ENCODE data around the gene ZNF182.
A peak's percentile ranks its signal among the peaks of the same experiment; 100 is the strongest.
"Not testable (repeated sequence)": the region's sequence is repeated elsewhere in the genome, so short reads cannot be mapped to it uniquely, and the experiment has no call there.

The ZNF182 gene

DNA sequence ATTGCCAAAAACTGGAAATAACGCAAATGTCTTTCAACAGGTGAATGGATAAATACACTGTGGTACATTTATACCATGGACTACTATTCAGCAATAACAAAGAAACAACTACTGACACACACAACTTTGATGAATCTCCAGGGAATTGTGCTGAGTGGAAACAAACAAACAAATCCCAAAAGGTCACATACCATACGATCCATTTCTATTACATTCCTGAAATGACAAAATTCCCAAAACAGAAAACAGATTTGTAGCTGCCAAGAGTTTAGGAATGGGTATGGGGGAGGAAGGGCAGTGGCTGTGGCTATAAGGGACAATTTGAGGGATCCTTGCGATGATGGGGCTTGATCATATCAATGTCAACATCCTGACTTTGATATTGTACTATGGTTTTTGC lies 2.5 kb downstream of the ZNF182 start:
- no peak for DNase-seq (ENCODE audit: low spot score)

DNA sequence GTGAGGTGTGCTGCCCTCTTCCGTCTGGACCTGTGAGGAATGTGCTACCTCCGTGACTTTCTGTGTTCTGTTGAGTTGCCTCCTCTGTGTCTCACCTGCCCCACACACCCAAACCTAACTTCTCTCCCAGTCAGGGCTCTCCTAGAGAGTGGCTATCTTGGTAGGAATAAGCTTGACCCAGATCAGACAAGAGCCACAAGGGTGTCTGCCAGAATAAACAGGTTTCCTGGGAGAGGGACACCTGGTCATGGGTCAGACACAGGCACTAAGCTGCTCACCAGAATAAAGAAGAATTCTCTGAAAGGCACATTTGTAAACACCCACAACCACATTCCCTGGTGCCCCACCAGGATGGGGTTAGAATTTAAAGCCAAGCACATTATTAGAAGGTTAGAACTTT lies 11.1 kb downstream of the ZNF182 start:
- no peak for DNase-seq (ENCODE audit: low spot score)

DNA sequence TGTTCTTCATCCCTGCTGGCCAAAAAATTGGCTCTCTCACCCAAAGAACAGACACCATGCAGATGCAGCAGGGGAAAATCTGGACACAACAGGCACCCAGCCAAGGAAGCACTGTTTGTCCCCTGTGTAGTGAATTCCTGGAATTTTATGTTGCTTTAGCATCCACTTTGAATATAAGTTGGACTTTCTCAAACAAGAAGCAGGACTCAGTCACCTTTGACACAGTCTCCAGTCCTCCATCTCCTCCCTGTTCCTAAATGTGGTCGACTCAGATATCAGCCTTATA lies 11.8 kb downstream of the ZNF182 start:
- DNase-seq (ENCODE audit: low spot score) = no peak

DNA sequence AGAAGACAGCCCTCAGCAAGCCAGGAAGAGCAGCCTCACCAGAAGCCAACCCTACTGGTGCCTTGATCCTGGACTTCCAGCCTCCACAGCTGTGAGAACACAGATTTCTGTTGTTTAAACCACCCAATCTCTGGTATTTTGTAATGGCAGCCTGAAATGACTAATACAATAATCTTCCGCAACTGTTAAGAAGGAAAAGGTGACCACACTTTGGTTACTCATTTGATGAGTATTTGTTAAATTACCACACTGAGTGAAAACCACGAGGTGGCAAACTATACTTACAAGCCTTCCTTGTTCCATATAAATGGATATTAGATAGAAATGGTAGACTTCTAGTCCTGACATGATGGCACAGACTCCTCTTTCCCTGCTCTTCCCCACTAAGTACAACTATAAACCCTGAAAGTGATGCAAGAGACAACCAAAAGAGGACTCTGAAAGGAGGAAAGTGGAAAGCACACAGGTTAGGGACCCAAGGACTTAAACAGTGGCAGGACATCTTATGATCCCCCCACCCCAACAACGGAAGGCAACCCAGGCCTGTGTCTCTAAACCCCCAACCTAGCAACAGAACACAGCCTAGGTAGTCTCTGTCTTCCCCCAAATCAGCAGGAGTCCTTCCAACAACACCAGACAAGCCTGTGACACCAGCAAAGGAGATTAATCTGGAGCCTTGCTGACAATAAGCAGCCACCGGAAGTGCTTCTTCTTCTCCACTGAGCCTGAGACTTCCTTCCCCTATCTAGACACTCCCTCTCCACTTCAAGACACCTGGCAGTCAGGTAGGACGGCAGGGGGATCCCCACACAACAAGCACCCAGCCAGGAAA lies 12.3 kb downstream of the ZNF182 start:
- DNase-seq (ENCODE audit: low spot score) = peak; percentile 35

DNA sequence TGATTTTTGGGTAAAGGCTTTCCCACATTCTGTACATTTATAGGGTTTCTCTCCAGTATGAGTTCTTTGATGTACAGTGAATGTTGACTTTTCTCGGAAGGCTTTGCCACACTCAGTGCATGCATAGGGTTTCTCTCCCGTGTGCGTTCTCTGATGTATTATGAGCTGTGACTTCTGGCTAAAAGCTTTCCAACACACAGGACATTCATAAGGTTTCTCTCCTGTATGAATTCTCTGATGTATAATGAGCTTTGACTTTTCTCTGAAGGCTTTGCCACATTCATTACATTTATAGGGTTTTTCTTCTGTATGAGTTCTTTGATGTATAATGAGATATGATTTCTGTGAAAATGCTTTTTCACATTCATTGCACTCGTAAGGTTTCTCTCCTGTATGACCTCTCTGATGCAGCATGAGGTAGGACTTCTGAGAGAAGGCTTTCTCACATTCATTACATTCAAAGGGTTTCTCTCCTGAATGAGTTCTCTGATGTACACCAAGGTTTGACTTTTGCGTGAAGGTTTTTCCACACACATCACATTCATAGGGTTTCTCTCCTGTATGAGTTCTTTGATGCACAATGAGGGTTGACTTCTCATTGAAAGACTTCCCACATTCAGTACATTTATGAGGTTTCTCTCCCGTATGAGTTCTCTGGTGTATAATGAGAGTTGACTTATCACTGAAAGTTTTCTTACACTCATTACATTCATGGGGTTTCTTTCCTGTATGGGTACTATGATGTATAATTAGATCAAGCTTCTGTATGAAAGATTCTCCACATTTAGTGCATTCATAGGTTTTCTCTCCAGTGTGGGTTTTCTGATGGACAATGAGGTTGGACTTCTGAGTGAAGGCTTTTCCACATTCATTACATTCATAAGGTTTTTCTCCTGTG lies 27.3 kb downstream of the ZNF182 start:
- DNase-seq (ENCODE audit: low spot score) = no peak

DNA sequence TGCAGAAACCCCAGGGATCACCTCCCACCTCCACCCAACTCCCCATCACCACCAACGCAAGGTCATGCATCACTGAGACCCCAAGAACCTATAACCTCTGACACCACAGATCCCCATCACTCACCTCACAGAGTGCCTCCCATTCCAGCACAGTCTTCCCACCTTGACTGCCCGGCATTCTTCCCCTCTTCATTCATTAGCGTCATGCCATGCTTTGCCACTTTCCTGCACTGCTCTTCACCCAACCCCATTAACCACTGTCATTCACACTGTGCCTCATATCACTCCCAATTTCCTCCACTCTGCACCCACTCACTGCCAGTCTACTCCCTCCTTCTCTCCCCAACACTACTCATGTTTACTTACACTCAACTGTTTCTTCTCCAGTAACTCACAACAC lies 30.6 kb downstream of the ZNF182 start:
- no peak for DNase-seq (ENCODE audit: low spot score)

DNA sequence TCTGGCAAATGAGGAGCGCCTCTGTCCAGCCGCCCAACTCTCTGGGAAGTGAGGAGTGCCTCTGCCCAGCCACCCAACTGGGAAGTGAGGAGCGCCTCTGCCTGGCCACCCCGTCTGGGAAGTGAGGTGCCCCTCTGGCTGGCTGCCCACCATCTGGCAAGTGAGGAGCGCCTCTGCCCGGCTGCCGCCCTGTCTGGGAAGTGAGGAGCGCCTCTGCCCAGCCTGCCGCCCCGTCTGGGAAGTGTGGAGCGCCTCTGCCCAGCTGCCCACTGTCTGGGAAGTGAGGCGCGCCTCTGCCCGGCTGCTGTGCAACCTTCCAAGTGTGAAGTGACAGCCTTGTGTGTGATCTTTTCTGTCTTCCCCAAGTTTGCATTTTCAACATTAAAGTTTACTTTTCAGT lies 38.3 kb downstream of the ZNF182 start:
- DNase-seq (ENCODE audit: low spot score) = not testable (repeated sequence)

DNA sequence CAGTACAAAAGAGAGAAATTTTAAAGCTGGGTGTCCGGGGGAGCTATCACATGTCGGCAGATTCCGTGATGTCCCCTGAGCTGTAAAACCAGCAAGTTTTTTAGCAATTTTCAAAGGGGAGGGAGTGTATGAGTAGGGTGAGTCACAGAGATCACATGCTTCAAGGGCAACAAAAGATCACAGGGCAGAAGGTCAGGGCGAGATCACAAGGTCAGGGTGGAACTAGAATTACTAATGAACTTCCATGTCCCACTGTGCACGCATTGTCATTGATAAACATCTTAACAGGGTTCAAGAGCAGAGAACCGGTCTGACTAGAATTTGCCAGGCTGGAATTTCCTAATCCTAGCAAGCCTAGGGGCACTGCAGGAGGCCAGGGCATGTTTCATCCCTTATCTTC lies 42.0 kb downstream of the ZNF182 start:
- DNase-seq (ENCODE audit: low spot score) = not testable (repeated sequence)

DNA sequence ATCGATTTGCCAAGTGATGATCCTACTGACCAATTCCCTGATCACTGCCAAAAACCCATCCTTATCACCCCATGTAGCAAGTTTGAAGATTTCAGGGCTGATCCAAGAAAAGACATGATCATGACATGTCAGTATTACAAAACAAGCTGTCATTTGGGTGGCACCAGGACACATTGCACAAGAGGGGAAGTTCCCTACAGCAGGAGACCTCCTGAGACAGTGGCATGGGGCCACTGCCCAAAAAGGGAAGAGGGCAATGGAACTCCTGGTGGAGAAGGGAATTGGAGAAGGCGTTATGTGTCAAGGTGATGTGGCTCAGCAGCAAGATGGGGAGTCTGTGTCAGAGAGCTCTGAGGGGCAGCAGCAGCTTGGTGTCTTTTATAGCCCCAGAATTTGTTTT lies 43.4 kb downstream of the ZNF182 start:
- DNase-seq (ENCODE audit: low spot score) = no peak

DNA sequence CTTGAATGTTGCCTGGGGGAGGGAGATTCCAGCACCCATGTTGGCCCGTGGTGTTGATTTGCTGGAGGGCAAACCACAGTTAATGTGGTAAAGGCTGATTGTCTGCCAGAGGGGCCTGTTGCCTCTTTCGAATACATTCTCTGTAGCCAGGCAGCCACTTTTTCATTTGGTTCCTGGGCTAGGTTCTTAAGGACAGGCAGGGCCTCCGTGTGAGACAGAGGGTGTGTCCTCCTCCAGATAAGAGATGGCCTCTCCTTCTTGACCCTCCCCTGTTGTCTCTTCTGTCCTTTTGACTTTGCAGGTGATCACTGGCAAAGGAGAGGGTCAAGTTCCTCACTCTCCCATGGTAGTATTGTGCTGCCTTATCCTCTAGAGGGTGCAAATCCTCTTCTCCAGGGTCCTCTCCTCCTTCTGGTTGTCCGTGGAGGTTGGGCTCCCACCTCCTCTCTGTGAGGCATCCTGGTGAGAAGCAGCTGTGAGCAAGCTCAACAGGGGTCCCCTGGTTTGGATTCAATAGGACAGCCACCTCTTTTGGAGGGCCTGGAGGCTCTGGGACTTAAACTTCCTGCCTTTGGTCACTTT lies 44.9 kb downstream of the ZNF182 start:
- no peak for DNase-seq (ENCODE audit: low spot score)

DNA sequence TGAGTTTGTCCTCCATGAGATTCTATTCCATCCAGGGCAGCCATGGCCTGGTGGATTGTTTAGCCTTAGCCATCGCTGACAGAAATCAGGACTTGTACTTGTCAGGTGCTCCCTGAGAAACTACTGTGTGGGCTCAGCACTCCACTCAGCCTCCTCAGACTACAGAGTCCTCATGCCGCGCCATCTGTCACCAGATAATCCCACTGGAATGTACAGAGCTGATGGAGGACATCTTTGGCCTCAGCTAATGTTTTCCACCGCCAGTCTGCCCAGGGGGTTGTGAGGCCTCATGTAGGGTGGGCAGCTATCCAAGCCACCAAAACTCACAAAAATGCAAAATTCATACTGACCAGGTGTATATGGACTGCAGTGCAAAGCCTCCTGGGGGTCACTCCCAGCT lies 45.6 kb downstream of the ZNF182 start:
- not testable (repeated sequence) for DNase-seq (ENCODE audit: low spot score)

DNA sequence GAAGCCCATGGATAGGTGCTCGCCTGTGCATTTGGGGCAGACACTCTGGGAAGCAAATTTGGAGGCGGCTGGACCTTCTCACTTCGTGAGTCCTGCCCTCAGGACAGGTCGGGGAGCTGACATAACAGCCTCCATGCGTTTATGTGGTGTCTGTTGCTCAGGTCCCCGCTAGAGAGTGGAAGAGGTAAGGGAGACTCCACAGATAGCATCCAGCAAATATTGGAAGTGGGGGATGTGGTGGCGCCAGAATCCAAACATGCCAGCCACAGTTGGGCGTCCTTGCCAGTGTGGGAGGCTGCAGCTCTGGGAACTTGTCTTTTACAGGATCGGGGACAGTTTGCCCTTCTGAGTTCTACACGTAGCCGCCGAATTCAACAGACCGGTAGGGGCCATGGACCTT lies 47.8 kb downstream of the ZNF182 start:
- DNase-seq (ENCODE audit: low spot score) = no peak

DNA sequence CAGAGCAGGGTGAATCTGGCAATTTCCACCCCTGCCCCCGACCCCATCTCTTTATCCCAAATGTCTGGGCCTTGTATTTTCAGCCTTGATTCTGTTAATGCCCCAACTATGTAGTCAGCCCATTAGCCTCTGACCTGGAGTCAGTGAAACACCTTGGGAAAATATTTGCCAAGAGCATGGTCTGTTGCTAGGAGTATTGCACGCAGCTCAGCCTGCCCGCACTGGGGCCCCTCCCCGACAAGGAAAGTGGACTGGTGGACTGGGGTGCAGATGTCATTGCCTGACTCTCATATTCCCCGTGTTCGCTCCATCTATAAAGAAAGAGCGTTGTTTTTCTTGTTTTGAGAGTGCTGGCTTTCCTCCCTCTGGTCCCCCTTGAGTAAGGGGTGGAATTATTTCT lies 48.5 kb downstream of the ZNF182 start:
- DNase-seq (ENCODE audit: low spot score) = not testable (repeated sequence)

DNA sequence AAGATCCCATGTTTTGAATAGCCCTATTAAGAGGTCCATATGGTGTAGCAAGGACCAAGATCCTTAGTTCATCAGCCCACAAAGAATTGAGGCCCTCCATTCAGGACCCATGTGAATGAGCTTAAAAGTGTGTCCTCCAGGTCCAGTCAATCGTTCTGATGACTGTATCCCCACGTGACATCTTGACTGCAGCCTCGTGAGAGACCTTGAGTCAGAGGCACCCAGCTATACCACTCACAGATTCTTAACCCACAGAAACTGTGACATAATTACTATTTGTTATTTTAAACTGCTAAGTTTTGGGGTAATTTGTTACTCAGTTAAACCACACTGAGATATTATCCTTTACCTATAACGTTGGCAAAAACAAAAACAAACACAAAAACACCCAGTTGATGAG lies 62.4 kb downstream of the ZNF182 start:
- DNase-seq (ENCODE audit: low spot score) = no peak

DNA sequence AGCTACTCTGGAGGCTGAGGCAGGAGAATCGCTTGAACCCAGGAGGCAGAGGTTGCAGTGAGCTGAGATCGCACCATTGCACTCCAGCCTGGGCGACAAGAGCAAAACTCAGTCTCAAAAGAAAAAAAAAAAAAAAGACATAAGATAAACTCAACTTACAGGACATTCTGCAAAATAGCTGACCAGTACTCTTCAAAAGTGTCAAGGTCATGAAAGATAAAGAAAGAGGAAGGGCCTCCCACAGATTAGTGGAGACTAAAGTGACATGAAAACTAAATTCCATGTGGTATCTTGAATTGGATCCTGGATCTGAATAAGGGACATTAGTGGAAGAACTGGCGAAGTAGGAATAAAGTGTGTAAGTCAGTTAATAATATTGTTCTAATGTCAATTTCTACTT lies 63.3 kb downstream of the ZNF182 start:
- DNase-seq (ENCODE audit: low spot score) = no peak

DNA sequence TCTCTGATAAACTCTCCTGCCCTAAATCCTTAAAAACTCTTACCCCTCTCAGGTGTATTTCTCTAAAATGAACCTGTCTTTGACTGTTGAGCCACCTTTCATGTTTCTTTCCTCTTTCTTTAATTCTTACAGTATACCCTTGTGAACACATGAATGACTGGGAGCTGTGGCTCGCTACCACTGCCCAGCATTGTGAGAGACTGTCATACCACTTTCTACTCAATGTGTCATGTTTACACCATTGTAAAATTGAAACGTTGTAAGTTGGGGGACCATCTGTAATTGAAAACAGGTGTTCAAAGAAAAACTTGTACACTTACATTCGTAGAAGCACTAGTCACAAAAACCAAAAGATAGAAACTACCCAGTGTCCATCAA lies 66.9 kb downstream of the ZNF182 start:
- DNase-seq (ENCODE audit: low spot score) = no peak

DNA sequence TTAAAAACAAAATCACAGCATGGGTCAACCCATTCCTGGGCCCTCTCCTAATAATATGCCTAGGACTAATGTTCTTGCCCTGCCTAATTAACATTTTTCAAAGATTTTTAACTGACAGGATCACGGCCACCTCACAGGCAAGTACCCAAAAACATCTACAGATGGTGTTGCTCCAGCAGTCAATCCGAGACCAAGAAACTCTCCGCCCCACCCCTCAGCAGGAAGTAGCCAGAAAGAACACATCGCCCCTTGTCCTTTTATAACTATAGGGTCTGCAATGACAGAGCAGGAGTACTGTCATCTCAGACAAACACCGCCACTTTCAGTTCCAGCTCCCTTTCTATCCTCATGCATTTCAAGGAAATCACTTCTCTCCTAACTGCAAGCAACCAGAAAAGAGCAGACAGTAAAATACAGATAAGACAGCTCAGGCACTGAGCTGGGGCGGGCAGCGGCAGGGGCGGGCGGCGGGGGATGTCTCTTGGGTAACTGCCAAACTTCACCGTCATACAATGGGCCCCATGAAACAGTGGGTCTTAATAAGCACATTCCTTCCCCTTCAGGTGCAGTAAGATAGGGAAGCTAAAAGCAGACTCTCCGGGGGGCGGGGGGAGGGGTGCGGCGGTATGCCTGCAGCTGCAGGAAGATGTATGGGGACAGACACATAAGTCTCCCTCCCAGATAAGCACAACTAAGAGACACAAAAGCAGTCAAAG lies 67.4 kb downstream of the ZNF182 start:
- no peak for DNase-seq (ENCODE audit: low spot score)

DNA sequence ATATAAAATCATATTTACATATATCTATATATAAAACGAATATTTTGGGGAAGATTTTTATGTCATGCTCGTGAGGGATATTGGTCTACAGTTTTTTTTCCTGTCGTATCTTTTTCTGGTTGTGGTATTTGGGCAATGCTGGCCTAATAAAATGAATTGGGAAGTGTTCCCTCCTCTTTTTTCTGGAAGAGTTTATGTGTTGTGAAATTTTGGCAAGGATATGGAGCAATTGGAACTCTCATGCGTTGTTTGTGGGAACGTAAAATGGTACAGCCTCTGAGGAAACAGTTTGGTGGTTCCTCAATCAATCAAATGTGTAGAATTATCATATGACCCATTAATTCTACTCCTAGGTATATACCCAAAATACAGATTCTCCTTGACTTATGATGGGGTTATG lies 69.8 kb downstream of the ZNF182 start:
- DNase-seq (ENCODE audit: low spot score) = no peak

DNA sequence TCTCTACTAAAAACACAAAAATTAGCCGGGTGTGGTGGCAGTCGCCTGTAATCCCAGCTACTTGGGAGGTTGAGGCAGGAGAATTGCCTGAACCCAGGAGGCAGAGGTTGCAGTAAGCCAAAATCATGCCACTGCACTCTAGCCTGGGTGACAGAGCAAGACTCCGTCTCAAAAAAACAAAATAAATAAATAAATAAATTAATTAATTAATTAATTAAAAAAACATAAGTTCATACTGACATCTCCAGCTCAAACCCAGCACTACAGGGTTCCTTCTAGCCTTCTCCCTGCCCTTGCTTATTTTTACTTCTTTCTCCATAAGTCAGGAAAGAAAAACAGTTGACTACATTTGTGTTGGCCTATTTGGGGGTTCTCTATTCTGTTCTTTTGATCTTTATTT lies 71.8 kb downstream of the ZNF182 start:
- DNase-seq (ENCODE audit: low spot score) = not testable (repeated sequence)

DNA sequence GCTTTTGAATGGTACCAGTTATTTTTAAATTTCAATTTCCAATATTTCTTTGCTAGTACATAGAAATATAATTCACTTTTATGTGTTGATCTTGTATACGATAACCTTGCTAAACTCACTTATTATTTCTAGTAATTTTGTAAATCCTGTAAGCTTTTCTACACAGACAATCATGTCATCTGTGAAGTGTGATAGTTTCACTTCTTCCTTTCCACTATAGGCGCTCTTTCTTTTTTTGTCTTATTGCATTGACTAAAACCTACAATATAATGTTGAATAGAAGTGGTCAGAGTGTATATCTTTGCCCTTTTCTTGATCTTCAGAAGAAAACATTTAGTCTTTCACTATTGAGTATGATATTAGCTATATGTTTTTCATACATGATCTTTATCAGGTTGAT lies 76.6 kb downstream of the ZNF182 start:
- DNase-seq (ENCODE audit: low spot score) = no peak

Data from AG08395 (cell line).